GM10266 (cell line): ENCODE data around the gene EFNA5.

Experiments used
- DNase-seq: peaks from one replicate; pipeline ENCODE4 v3.0.0; 2012; ENCODE audit errors: extremely low spot score
- CTCF ChIP-seq: IDR thresholded peaks from 2 replicates; pipeline ENCODE4 v1.5.1; 2012; ENCODE audit warnings: mild to moderate bottlenecking, low read depth; ENCODE audit not compliant: control insufficient read depth, insufficient read depth; ENCODE audit errors: missing control alignments

EFNA5 gene

DNA sequence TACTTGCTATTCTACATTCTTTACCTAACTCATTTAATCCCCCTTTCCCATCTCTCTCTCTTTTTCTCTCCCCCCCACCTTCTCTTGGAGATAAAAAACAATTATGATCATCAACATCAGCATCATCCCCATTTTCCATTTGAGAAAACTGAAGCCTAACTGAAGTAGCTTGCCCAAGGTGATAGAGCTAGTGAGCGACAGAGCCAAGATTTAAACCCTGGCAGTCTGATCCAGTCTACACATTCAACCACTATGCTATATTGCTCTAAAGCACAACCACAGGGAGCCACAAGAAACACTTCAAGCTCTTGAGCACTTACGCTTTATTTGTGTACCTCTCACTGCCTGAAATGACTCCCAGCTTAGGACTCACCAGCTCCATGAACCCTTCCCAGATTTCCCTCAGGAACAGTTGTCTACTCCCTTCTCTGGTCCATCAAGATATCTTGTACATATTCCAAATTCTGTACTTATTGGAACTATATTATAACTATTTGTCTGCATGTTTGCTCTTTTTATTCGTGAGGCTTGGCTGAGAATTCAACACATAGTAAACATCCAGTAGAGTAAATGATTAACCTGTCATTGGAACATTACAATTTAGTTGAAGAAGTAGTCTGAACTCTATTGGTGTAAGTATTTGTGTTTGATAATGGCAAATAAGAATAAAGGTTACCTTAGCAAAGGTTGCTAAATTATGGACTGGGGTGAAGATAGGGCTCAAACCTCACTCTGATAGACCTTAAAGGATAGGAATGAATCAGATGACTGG, 164.8 kb downstream of the EFNA5 start:
- TF ChIP-seq CTCF = no peak
- no peak for DNase-seq

DNA sequence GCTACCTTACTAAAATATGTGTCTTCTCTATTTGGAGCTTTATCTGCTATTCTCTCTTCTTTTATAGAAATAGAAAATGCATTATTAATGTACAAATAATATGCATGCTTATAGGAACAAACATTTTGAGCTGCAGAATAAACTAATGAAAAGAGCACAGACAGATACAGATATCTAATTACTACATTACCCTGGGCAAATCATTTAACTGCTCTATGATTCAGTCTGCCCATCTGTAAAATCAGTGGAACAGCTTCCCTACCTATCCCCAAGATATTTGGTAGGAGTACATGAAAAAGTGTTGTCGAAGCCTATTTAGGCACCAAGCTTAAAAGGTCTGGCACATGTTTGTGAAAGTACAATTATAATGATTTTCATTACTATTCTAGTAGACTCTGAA, 166.3 kb downstream of the EFNA5 start:
- no peak for TF ChIP-seq CTCF
- DNase-seq = no peak

DNA sequence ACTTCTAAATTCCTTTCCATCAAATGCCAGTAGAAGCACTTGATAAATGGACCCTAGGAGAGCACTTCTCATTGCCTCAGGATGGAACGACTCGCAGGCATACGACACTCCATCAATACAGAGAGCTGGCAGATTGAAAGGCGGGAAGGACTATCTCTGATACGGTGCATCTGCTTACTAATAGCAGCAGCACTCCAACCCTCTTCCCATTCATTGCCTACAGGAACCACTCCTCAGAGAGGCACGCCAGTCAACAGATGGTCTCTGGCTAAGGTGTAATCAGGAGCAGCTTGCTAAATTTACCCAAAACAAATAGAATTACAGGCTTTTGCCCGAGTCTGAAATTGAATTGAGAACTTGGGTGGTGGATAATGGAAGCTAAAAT, 168.1 kb downstream of the EFNA5 start:
- no peak for TF ChIP-seq CTCF
- DNase-seq = no peak

DNA sequence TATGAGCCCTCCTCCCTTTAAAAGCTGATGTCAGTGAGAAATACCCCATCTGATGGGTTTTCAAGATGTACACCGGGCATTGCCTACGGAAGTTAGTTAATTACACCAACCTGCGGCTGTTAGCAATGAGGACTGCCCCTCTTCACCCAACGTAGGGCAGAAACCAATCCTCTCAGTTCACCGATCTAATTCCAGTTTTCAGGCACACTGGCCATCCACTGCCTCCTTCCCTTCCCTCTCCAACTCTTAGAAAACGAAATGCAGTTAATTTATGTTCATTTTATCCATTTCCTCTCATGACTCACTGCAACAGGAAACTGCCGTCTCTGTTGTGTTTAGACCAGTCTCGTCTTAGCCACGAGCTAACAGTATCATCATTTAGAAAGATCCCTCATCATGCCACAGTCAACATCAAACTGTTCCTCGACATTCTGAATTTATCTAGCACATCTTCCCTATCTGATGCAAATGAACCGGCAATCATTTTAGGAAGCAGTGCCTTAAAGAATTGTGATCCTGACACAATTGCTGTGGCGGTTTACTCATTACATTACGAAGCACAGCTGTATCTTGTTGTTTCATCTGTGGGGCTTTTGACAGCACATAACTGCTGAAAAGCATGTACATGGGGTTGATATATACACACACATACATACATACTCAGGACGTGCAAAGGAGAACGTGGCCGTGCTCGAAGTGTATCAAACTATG, 168.6 kb downstream of the EFNA5 start:
- no peak for TF ChIP-seq CTCF
- DNase-seq = no peak

DNA sequence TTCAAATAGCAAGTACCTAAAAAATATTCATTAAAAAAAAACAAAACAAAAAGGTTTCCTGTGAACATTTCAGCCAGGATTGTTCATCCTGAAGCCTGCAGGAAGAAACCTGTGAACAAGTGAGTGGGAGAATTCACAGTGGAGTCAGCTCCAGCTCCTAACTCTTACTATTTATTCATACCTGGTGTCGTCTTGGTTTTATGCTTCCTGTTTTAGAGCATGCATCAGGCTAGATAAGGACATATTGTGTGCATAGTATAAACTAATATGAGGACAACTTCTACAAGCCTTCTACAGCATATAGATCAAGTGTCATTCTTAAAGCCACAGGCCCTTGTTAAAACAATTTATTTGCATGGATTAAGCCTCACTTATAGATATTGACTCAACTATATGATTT, 169.9 kb downstream of the EFNA5 start:
- no peak for DNase-seq
- TF ChIP-seq CTCF = no peak

GRCh38 chr5:107500347-107500746, 170.4 kb downstream of the EFNA5 start:
- DNase-seq = no peak
- no peak for TF ChIP-seq CTCF

- DNase-seq = no peak
- no peak for TF ChIP-seq CTCF
These were observed 171.0 kb downstream of the EFNA5 start for GRCh38 chr5:107499776-107500175.
